Measurements from ENCODE around the gene TDRD9.

Gene TDRD9

GRCh38 chr14:104004849-104005248 lies 76.6 kb downstream of the TDRD9 start:
- Histone ChIP-seq H3K9me3 (replicated peaks; ENCODE audit: insufficient read depth, low read length) (no peaks in the 10 kb centered on the region), H3K4me3 (ENCODE audit: low read length) (no peak overlapping the region), H3K36me3 (replicated peaks; ENCODE audit: insufficient read depth, low read length) (no peaks in the 10 kb centered on the region), H4K20me1 (ENCODE audit: insufficient read depth, low read length) (no peaks in the 10 kb centered on the region), H3K27ac (ENCODE audit: low read length) (no peak overlapping the region), H3K27me3 (replicated peaks; ENCODE audit: insufficient read depth, low read length) (no peaks in the 10 kb centered on the region), H3F3A (ENCODE audit: insufficient read depth, low read length) (no peaks in the 10 kb centered on the region), H3K9ac (ENCODE audit: low read length) (no peak overlapping the region), H3K9me2 (replicated peaks; ENCODE audit: insufficient read depth, low read length) (no peaks in the 10 kb centered on the region), H3K79me2 (ENCODE audit: low read length) (no peaks in the 10 kb centered on the region), H3K4me1 (ENCODE audit: low read length) (no peaks in the 10 kb centered on the region), H2AFZ (ENCODE audit: low read length) (no peak overlapping the region), H3K4me2 (ENCODE audit: low read depth, low read length) (no peak overlapping the region)
- no peak for TF ChIP-seq CTCF (IDR thresholded peaks at IDR 0.05; ENCODE audit: low read length)
- TF ChIP-seq EZH2 (optimal IDR thresholded peaks at IDR 0.05; ENCODE audit: low read depth, low read length), result no peak
- no peak for TF ChIP-seq EZH2phosphoT487 (IDR thresholded peaks at IDR 0.05; ENCODE audit: low read length)
- DNase-seq, result no peak

GRCh38 chr14:104005489-104005888 lies 77.2 kb downstream of the TDRD9 start:
- Histone ChIP-seq H3K79me2 (ENCODE audit: low read length) (no peaks in the 10 kb centered on the region), H3K4me1 (ENCODE audit: low read length) (no peaks in the 10 kb centered on the region), H3K9me2 (replicated peaks; ENCODE audit: insufficient read depth, low read length) (no peaks in the 10 kb centered on the region), H3K9ac (ENCODE audit: low read length) (no peak overlapping the region), H4K20me1 (ENCODE audit: insufficient read depth, low read length) (no peaks in the 10 kb centered on the region), H2AFZ (ENCODE audit: low read length) (no peak overlapping the region), H3K4me2 (ENCODE audit: low read depth, low read length) (no peak overlapping the region), H3K4me3 (ENCODE audit: low read length) (no peak overlapping the region), H3K27me3 (replicated peaks; ENCODE audit: insufficient read depth, low read length) (no peaks in the 10 kb centered on the region), H3K9me3 (replicated peaks; ENCODE audit: insufficient read depth, low read length) (no peaks in the 10 kb centered on the region), H3F3A (ENCODE audit: insufficient read depth, low read length) (no peaks in the 10 kb centered on the region), H3K27ac (ENCODE audit: low read length) (no peak overlapping the region), H3K36me3 (replicated peaks; ENCODE audit: insufficient read depth, low read length) (no peaks in the 10 kb centered on the region)
- no peak for DNase-seq
- TF ChIP-seq CTCF (IDR thresholded peaks at IDR 0.05; ENCODE audit: low read length) (no peak), EZH2phosphoT487 (IDR thresholded peaks at IDR 0.05; ENCODE audit: low read length) (no peak), EZH2 (optimal IDR thresholded peaks at IDR 0.05; ENCODE audit: low read depth, low read length) (no peak)

- H2AFZ ChIP-seq (ENCODE audit: low read length), result no peak overlapping the region
- H3K9ac ChIP-seq (ENCODE audit: low read length), result no peak overlapping the region
- no peaks in the 10 kb centered on the region for H3K9me3 ChIP-seq (replicated peaks; ENCODE audit: insufficient read depth, low read length)
- H3K27me3 ChIP-seq (replicated peaks; ENCODE audit: insufficient read depth, low read length), result no peaks in the 10 kb centered on the region
- no peaks in the 10 kb centered on the region for H3K4me1 ChIP-seq (ENCODE audit: low read length)
- H3K4me3 ChIP-seq (ENCODE audit: low read length), result no peak overlapping the region
- no peaks in the 10 kb centered on the region for H3K9me2 ChIP-seq (replicated peaks; ENCODE audit: insufficient read depth, low read length)
- no peak for DNase-seq
- TF ChIP-seq EZH2phosphoT487 (IDR thresholded peaks at IDR 0.05; ENCODE audit: low read length) (no peak), CTCF (IDR thresholded peaks at IDR 0.05; ENCODE audit: low read length) (no peak), EZH2 (optimal IDR thresholded peaks at IDR 0.05; ENCODE audit: low read depth, low read length) (no peak)
- no peaks in the 10 kb centered on the region for H4K20me1 ChIP-seq (ENCODE audit: insufficient read depth, low read length)
- H3K36me3 ChIP-seq (replicated peaks; ENCODE audit: insufficient read depth, low read length), result no peaks in the 10 kb centered on the region
- H3F3A ChIP-seq (ENCODE audit: insufficient read depth, low read length), result no peaks in the 10 kb centered on the region
- no peaks in the 10 kb centered on the region for H3K79me2 ChIP-seq (ENCODE audit: low read length)
- no peak overlapping the region for H3K4me2 ChIP-seq (ENCODE audit: low read depth, low read length)
- H3K27ac ChIP-seq (ENCODE audit: low read length), result no peak overlapping the region
Observed at GRCh38 chr14:104007121-104007520, 78.9 kb downstream of the TDRD9 start.

All from MM.1S (cell line).